Measurements from ENCODE around the gene NRG2. TPM values are rescaled to one million over a fixed set of nuclear protein-coding genes. Genes with fewer than 3 reads are reported as not detected.

Gene NRG2
- total RNA-seq, 4 donors from 2014 or later: 0.80 TPM; not detected in 3

DNA sequence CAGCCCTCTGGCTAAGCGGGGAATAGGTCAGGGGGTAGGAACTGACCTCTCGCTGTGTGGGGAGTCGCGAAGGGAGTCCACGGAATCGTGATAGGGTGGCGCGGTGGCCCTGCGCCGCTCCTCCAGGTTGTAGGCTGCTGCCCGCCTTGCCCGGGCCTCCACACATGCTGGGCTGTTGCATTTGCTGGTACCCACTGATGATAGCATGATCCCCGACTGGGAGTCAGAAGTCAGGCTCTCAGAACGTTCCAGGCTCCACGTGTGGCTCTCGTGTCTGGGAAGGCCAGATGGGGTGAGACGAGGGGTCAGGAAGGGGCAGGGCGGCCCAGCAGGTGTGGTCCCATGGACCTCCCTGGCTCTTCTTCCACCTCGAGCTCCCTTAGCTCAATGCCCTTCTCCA lies 191.5 kb downstream of the NRG2 start:
- Histone ChIP-seq H3K4me1 (peaks cover 0 to 10% (median 3%) of the 10 kb centered on the region in 4 donors), H3K4me3 (no peak overlapping the region), H3K36me3 (no peaks in the 10 kb centered on the region), H3K27ac (no peak overlapping the region), H3K27me3 (peaks cover 0 to 4% of the 10 kb centered on the region in 2 donors), H3K9me3 (no peaks in the 10 kb centered on the region)
- DNase-seq: peak in 1 of 3 donors; percentile 21
- no peak for TF ChIP-seq POLR2A (IDR thresholded peaks at IDR 0.05)
- TF ChIP-seq, protein P1, sequence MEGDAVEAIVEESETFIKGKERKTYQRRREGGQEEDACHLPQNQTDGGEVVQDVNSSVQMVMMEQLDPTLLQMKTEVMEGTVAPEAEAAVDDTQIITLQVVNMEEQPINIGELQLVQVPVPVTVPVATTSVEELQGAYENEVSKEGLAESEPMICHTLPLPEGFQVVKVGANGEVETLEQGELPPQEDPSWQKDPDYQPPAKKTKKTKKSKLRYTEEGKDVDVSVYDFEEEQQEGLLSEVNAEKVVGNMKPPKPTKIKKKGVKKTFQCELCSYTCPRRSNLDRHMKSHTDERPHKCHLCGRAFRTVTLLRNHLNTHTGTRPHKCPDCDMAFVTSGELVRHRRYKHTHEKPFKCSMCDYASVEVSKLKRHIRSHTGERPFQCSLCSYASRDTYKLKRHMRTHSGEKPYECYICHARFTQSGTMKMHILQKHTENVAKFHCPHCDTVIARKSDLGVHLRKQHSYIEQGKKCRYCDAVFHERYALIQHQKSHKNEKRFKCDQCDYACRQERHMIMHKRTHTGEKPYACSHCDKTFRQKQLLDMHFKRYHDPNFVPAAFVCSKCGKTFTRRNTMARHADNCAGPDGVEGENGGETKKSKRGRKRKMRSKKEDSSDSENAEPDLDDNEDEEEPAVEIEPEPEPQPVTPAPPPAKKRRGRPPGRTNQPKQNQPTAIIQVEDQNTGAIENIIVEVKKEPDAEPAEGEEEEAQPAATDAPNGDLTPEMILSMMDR (IDR thresholded peaks at IDR 0.05): no peak

DNA sequence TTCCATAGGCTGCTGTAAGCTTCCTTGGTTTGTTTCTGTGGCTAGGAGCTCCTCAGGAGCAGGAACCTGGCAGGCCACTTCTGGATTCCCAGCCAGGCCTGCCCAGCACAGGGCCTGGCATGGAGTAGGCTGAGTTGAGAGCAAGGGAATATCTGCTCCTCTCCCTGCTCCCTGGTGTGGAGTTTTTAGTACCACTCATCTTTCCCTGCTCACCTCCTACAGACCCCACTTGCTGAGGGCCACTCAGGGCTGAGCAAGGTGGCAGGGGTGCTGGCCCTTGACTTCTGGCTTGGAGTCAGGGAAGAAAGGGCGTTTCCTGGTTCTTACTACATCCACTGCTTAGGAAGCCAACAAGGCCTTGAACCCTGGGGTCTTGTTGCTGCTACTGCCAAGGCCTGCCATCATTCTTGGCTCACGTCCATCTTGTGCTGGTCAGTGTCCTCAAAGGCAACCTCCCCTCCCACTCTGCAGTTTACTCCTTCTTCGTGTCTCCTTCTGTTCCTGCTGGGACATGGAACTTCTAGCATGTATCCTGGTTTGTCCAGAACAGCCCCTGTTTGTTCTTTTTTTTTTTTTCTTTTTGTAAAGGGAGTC lies 192.6 kb downstream of the NRG2 start:
- H3K27me3 ChIP-seq: peaks cover 0 to 4% of the 10 kb centered on the region in 2 donors
- TF ChIP-seq POLR2A (IDR thresholded peaks at IDR 0.05): no peak
- TF ChIP-seq, protein P1 (IDR thresholded peaks at IDR 0.05): no peak
- H3K27ac ChIP-seq: no peak overlapping the region
- H3K4me1 ChIP-seq: peaks cover 0 to 10% (median 3%) of the 10 kb centered on the region in 4 donors
- peak in 1 of 3 donors; percentile 39 for DNase-seq
- no peak overlapping the region for H3K4me3 ChIP-seq
- H3K9me3 ChIP-seq: no peaks in the 10 kb centered on the region
- H3K36me3 ChIP-seq: no peaks in the 10 kb centered on the region

DNA sequence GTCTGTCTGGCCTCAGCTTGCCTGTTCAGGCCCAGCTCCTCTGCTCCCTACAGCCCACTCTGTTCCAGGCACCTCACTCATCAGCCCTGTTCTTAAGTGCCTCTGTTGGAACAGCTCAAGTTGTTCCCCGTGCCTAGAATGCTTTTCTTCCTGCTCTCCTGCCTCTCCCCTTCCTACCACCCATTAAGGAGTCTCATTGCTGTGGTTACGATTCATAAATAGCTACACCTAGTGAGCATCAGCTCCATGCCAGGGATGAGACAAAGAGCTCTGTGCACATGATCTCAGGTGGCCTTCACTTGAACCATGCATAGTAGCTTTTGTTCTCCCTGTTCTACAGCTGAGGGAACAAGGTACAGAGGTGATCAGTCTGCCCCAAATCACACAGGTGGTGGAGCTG lies 193.2 kb downstream of the NRG2 start:
- DNase-seq: no peak
- H3K27ac ChIP-seq: no peak overlapping the region
- TF ChIP-seq POLR2A (IDR thresholded peaks at IDR 0.05): no peak
- TF ChIP-seq, protein P1 (IDR thresholded peaks at IDR 0.05): no peak

DNA sequence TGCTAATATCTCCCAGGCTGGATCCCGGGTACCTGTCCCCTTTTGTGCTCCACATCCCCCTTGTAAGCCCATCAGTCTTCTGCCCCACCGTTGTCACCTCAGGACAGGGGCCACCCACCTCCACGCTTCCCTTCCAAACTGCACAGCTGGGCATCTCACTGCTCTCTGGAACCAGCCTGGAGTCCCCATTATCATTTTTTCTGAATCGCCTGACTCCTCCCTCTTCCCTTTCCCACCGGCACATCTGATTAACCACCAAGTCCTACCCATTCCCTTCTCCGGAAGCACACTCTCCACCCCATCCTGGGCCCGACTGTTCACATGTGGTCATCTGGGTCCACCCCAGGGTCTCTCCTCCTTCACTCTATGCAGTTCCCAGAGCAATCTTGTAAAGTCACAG lies 193.6 kb downstream of the NRG2 start:
- Histone ChIP-seq H3K36me3 (no peaks in the 10 kb centered on the region), H3K27me3 (peaks cover 0 to 4% of the 10 kb centered on the region in 2 donors), H3K4me3 (no peak overlapping the region), H3K4me1 (peaks cover 0 to 10% (median 3%) of the 10 kb centered on the region in 4 donors), H3K9me3 (no peaks in the 10 kb centered on the region), H3K27ac (no peak overlapping the region)
- DNase-seq: peak in 1 of 3 donors; percentile 39
- TF ChIP-seq POLR2A (IDR thresholded peaks at IDR 0.05): no peak
- TF ChIP-seq, protein P1 (IDR thresholded peaks at IDR 0.05): no peak

More for the DNA sequence above, 193.2 kb downstream of the NRG2 start:
- H3K36me3 ChIP-seq: no peaks in the 10 kb centered on the region
- no peaks in the 10 kb centered on the region for H3K9me3 ChIP-seq
- H3K27me3 ChIP-seq: peaks cover 0 to 4% of the 10 kb centered on the region in 2 donors
- peaks cover 0 to 10% (median 3%) of the 10 kb centered on the region in 4 donors for H3K4me1 ChIP-seq
- no peak overlapping the region for H3K4me3 ChIP-seq

DNA sequence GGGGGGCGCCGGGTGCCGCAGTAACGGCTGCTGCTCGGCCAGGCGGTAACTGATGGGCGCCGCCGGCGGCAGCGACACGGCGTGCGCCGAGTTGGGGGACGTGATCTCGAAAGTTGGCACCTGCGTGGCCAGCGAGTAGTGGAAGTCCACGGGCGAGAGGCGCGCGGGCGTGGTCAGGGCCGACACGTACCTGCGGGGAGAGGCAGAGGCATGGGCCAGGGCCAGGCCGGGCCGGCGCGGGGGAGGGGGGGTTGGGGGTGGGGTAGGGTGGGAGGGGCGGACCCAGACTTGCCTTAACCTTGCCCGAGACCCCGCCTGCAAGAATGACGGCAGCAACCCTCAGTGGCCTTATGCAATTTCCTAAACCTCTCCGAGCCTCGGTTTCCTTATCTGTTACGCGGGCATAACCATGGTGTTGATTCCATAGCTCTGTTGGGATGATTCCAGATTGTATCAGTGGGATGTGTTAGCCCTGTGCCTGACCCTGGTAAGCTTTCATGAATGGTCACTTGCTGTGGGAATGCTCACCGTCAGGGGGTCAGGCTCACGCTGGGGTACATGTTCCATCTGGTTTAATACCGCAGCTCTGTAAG lies 194.5 kb downstream of the NRG2 start:
- peak overlapping the region; percentile 65 to 79 (median 69) for H3K4me3 ChIP-seq

More for the DNA sequence above, 194.5 kb downstream of the NRG2 start:
- Histone ChIP-seq H3K27ac (peak overlapping the region; percentile 59 to 82 (median 70)), H3K27me3 (peaks cover 0 to 4% of the 10 kb centered on the region in 2 donors), H3K4me1 (peaks cover 0 to 10% (median 3%) of the 10 kb centered on the region in 4 donors), H3K36me3 (no peaks in the 10 kb centered on the region), H3K9me3 (no peaks in the 10 kb centered on the region)
- DNase-seq: peak; percentile 22 to 54 (median 53)
- TF ChIP-seq, protein P1 (IDR thresholded peaks at IDR 0.05): no peak
- no peak for TF ChIP-seq POLR2A (IDR thresholded peaks at IDR 0.05)
